GM18873 (cell line): Measurements from ENCODE around the gene PLCD1.
"Not testable (repeated sequence)": the region's sequence is repeated elsewhere in the genome, so short reads cannot be mapped to it uniquely, and the experiment has no call there.

Experiments used
- ATAC-seq: cut with Tn5 transposase; IDR thresholded peaks from one replicate; pipeline ENCODE4 v1.9.1; 2021; ENCODE audit warnings: mild to moderate bottlenecking, moderate library complexity, moderate number of reproducible peaks; ENCODE audit not compliant: unreplicated experiment, low FRiP score

PLCD1 gene

DNA sequence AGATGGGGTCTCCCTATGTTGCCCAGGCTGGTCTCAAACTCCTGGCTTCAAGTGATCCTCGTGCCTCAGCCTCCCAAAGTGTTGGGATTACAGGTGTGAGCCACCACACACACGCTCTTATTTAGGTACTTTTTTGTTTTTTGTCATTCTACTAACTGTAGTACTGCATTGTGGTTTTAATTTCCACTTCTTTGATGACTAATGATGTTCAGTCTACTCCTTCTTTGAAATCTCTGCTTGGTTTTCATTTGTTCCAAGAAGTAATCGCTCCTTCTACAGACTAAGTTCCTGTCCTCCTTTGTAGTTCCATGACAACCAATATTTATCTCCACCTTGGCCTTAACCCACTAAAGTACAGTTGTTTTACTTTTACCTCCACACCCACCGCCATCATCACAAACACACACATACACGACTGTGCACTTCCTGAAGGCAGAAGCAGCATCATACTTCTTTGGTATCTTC, 9.0 kb upstream of the PLCD1 start:
- no peak for ATAC-seq

DNA sequence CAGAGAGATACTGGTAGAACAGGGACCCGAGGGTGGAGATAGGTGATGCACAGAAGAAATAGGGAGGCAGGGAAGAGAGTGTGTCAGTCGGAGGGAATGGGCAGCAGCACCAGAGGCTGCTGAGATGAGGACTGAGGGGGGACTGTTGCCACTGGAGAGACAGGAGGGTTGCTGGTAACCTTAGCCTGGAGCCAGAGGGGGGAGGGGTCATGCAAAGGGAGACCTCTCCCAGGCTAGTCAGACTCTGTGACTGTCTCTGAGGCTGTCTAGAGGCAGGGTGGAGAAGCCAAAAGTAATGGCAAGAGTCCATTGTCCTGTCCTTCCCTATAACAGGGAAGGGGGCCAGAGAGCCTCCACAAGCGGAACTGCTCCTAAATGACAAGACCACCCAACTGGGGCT, 7.5 kb upstream of the PLCD1 start:
- no peak for ATAC-seq

DNA sequence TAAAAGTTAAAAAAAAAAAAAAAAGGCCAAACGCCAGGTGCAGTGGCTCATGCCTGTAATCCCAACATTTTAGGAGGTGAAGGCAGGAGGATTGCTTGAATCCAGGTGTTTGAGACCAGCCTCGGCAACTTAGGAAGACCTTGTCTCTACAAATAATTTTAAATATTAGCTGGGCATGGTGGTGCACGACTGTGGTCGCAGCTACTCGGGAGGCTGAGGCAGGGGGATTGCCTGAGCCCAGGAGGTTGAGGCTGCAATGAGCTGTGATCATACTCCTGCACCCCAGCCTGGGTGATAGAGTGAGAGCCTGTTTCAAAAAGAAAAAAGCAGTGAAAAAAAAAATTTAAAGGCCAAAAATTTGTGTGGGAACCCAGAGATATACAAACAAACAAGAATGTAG, 6.8 kb upstream of the PLCD1 start:
- ATAC-seq: no peak

DNA sequence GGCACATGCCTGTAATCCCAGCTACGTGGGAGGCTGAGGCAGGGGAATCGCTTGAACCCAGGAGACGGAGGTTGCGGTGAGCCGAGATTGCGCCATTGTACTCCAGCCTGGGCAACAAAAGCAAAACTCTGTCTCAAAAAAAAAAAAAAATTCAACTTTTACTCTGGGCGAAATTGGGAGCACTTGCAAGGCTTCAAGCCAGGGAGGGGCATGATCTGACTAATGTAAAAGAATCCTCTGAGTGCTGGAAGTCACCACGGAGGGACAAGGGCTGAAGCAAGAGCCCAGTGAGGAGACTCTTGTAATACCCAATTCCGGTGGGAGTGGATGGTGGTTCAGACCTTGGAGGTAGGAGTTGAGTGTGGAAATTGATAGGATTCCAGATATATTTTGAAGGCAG, 4.9 kb upstream of the PLCD1 start:
- not testable (repeated sequence) for ATAC-seq

DNA sequence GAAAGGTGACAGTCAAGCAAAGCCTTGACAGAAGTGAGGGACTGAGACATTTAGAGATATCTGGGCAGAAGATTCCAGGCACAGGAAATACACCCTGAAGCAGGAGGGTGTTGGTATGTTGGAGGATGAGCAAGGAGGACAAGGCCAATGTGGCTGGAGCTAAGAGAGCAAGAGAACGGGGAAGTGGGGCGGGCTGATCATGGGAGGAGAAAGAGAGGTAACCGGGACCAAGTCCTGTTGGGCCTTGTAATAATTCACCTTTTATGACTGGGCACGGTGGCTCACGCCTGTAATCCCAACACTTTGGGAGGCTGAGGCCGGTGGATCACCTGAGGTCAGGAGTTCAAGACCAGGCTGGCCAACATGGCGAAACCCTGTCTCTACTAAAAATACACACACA, 4.1 kb upstream of the PLCD1 start:
- ATAC-seq: not testable (repeated sequence)

DNA sequence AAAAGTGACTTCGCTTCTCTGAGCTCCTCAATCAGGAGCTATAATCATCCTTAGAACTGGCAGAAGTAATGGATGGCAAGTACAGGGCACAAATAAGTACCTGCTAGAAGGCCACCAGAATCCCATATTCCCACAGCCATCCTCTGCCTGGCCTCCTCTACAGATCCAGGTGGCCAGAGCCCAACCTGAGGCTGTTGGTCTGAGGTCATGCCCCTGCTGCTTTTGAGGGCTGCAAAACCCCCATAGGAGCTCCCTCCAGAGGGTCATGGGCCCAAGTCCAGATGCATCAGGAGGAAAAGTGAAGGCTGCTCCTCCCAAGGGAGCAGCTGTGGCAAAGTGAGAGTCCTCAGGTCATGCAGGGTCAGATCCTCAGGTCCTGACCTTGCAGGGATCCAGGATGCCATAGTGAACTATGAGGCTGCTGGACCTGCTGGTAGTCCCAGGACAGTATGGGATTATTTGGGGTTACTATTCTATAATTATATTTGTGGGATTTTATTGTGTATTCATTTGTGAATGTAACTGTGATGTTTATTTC, 3.0 kb upstream of the PLCD1 start:
- no peak for ATAC-seq

DNA sequence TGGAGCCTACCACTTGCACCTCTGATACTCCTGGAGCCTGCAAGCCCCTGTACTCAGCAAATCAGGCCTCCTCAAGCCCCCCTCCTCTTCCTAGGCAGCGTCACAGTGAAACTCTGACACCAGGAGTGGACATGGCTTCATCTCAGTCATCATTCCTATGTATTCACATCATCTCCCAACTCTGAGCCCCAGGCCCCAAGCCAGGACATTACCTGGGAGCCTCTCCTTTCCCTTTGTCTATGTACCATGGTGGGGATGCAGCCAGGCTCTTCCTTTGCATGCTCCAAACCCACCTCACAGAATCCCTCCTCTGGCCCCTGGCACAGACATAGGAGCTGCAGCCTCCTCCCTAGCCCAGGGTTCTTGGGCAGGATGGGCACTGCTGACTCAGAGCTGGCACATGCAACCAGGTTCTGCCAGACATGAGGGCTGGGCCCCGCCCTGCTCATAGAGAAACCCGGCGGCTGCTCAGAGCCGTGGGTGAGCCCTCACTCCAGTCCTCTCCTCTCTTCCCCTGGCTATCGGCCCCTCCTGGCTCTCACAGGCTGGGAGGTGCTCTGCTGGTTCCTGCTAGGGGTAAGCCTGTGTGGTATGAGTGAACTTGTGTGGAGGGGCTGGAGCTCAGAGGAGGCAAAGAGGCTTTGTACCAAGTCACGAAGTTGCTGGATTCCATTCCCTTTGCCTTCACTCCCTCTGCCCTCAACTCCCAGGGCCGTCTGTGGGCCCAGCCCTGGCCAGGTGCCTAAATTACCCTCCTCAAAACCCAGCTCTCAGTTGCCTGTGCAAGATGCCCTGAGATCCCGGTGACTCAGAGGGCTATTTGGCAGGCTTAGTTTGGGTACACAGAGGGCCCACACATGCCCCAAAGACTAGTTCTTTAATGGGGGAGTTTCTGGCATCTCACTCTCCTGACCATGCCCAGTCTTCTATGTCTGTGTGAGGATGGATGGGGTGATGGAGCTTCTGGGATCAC, 1.9 kb upstream of the PLCD1 start:
- ATAC-seq: no peak

DNA sequence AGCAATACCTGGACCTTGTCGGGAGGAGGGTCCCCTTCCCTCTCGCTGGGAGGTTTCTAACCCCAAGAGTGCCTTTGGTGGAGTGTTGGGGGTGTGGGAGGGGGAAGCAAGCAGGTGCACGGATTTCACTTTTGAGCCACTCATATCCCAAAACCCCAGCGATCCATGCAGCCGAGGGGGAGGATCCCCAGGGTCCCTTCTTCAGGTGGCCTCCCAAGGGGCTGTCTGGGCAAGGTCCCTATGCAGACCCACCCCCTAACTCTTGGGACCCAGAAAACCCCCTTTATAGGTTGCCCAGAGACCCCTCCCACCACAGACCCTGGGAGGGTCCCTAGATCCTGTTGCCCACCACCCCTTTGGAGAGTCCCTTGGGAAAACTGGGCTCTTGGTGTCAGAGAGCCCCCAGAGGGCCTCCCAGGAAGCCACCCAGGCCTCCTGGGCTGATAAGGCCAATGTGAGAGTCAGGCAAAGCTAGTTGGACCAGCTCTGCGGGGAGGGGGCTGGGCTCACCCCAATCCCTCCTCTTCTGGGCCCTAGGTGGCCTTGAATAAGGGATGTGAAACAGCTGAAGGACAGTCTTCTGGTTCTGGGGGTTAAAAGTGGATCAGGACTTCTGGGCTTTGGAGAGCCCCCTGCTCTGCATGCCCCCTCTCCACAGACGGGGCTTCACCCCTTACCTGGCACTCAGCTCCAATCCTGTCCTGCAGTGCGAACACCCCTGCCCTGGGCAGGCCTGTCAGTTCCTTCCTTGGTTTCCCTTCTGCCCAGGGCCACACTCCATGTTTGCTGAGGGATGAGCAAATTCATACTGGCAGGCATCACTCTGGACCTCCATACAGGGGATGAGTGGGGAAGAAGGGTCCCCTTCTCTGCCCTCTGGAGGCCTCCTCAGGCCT, 932 bp upstream of the PLCD1 start:
- ATAC-seq: no peak

DNA sequence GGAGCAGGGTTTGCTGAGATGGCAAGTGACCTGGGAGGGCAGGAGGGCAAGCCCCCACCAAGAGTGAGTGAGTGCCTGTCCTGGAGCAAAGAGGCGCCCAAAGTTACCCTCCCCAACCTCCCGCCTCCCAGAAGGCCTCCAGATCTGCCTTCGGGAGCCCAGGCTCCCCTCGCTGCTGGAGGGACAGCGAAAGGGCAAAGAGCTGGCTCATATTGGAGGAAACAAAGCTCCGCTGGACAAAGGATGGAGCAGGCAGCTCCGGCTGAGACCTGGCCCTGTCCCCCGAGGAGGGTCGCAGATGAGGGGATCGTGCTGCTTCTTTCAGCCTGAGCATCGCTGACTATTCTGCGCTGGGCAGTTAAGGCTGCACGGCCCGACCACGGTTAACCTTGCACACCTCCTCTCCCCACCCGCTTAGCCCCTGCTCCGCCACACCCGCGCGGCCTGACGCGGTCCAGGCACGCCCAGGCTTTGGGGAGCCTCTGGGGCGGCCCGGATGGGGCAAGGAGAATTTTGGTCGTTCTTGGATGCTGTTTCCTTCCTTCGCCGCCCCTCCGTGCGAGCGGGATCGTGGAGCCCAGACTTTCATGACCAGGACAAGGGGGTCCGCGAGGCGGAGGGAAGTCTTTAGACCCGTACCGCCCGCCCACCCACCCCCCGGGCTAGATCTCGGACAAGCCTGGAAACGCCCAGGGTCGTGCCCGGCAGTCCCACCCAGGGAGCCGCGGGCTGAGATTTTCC, 651 bp downstream of the PLCD1 start:
- no peak for ATAC-seq

DNA sequence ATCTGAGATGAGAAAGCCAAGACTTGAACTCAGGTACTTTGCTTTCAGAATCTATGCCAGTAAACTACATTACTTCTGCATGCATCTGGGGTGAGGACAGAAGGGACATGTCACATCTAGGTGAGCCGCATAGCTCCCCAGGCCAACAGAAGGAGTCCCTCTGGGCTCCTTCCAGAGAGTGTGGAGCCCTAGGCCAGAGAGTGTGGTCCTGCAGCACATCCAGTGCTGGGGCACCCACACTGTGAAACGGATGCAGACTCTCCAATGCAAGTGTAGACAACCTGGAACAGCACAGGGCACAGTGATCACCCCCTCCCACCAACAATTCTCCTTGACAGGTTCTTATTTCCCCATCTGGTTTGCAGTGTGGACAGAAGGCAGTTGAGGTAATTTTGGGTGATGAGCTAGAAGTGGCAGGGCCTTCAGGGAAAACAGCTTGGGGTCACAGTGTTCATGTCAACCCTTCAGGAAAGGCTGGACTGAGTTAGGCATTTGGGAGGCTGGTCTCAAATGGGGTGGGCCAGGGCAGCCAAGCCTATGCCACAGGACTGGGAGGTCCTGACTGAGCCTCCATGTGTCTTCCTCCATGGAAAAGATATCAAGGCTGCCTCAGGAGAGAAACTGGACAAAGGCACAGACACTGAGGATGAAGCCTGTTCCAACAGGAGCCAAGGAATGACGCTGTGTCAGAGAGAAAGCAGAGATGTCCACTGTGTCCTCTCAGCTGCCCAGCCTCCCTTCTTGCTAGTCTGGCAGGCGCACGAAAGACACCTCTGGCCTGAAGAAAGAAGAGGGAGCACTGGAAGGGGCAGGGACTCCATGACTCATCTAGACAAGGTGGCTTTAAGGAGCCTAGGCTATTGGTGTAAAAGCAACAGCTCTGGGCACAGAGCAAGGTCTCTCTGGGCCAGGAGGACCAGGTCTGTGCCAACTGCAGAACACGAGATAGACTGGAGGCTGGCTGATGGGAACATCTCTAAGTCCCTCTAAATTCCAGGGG, 1.7 kb downstream of the PLCD1 start:
- no peak for ATAC-seq

DNA sequence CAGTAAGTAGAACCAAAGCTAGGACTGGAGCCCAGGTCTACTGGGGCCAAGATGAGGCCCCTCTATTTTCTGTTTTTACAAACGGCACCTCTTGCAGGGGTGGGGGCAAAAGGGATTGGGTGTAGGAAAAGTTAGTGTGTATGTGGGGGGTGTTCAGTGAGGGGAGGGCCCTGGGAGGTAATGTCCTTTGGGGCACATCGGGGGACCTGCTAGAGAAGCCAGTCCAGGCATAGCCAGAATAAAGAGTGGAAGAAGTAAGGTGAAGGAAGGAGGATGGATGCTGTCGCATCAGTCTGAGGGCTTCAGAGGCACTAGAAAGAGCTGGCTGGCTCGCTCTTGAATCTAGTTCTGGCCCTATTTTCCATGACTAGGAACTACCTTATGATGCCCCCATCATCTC, 2.6 kb downstream of the PLCD1 start:
- no peak for ATAC-seq

DNA sequence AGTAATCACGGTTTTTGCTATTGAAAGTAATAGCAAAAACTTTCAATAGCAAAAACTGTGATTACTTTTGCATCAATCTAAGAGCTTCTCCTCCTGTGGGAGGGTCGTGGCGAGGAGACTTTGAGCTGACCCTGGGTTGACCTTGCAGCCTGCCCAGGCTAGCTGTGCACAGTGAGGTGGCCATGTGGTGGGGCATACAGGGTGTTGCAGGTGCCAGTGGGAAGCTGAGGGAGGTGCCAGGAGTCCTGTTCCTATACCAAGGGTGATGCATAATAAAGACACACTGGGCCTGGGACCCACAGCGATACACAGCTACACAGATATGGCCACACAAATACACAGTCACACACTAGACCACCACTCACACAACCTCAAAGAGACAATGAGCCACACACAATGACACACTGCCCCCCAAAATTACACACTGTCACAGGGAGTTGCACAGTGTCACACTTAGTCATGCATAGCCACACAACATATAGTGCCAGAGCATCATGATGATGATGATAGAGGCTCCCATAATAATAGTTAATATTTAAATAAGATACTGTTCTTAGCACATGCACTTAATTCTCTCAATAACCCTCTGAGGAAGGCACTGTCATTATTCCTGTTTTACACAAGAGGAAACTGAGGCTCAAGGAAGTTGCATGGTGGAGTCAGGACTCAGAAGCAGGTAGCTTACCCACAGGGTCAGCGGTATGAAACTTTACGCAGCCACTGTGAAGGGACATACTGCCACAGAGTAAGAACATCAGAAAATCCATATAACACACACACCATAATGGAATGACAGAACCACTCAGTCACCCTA, 6.3 kb downstream of the PLCD1 start:
- ATAC-seq: no peak

DNA sequence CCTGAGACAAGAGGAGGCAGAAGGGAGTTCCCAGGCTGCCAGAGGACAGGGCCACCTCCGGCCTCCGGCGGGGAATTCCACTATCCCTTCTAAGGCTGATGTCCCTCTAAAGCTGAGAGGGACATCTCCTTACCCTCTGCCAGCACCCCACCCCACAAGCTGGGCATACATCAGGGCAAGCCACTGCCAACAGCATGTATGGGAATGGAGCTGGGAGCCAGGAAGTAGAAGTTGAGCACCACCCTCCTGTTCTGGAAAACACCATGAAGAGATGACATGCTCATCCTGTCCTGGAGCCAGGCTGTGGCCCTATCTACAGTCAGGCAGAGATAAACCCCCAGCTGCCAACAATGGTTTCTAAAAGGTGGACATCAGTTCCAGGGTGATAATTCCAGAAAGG, 7.1 kb downstream of the PLCD1 start:
- ATAC-seq: no peak

DNA sequence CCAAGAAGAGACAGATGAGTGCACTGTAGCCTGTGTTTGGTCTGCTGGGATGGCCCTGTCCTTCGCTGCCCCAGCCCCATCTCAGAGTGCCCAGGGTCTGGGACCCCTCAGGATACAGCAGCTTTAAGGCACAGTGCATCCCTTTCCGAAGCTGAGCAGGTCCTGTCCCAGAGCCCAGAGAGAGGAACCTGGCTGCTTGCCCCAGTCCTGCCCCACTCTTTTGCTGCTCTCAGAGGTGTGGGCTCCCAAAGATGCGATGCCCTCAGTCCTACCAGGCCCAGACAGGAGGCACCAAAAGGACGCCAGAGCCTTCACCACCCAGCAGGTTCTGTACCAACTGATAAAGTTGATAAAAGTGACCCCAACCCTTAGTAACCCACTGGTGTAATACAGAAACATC, 8.2 kb downstream of the PLCD1 start:
- no peak for ATAC-seq

DNA sequence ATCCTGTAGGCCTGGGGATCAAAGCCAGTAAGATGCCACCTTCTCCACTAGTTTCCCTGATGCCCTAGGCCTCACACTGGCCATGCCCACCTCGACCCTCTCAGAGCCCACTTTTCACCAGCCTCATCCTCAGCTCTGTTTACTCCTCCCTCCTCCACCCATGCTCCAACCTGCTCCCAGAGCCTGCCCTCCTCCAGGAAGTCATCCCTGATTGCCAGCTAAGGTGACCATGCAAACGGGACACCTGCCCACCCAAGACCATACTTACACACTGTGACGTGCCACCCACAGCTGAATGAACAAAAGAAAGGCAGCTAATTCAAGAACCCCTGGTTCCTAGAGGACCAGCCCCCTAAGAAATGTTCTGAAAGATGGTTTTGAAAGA, 9.1 kb downstream of the PLCD1 start:
- no peak for ATAC-seq

DNA sequence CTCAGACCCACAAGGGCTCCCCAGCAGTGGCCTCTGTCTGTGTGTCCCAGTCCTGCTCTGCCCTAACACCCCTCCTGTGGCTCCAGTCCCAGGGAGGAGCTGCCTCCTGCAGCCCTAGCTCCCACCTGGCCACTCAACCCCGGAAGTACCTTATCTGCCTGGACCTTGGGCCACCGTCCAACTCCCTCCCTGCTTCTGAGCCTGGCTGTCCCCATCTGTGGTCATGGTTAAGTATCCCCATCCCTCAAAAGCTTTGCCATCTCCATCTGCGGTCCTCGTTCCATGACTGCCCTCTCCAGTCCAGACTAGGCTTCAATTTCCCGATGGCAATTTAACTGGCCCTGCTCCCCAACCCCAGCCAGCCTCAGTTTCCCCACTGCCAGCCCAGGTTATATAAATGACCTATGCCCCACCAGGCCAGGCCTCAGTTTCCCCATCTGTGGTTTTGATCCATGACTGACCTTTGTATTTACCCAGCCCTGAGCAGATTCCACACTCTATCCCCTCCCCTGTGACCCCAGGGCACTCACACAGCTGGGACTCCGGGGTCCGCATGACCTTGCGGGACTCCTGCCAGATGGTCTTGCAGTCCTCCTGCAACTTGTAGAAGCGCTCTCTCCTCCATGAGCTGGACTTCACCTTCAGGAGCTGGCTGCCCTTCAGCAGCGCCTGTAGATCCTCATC, 9.6 kb downstream of the PLCD1 start:
- no peak for ATAC-seq

DNA sequence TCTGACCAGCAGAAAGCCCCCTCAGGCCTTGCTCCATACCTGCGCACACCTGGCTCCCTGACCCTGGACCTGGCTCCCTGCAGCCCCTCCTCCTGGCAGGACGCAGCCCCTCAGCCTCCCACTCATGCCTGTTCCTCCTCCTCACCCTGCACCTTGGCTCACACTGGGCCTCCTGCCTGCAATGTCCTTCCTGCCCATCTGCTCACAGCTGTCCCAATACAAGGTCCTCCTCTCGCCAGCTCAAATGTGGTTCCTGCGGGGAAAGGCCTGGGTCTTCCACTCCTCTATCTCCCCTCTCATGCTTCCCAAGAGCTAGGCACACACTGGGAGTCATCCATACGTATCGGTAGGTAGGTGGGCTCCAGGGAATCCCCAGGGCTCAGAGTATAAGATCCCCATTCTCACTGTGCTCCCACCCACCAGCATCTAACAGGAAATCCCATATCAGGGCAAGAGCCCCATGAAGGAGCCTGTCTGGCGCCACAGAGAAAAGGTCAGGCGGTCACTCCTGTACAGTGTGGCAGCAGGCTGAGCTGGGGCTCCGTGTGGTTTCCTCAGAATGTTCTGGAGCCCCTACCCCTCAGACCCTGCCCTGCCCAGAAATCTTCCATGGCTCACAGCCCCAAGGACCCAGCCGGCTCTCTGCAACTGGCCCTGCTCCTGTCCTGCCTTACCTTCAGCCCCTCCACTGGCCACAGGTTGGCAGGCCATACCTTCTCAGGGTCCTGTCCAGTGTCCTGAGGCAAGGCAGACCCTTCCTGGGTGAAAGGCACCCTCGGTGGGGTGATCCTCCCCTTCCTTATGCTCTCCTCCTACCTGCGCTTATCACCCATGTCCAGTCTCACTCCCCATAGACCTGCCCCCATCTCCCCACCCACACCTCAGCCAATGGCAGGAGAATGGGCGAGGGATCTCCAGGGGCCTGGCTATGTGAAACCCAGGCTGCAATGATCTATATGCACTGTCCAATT, 10.9 kb downstream of the PLCD1 start:
- ATAC-seq: no peak
